NK-92 (cell line): Measurements from ENCODE around the gene PRR23E.

ENCODE experiments used
- DNase-seq: peaks from one replicate; lab custom pipeline; 2025; ENCODE audit not compliant: unreplicated experiment; lab: John Stamatoyannopoulos, UW

Gene PRR23E

DNA sequence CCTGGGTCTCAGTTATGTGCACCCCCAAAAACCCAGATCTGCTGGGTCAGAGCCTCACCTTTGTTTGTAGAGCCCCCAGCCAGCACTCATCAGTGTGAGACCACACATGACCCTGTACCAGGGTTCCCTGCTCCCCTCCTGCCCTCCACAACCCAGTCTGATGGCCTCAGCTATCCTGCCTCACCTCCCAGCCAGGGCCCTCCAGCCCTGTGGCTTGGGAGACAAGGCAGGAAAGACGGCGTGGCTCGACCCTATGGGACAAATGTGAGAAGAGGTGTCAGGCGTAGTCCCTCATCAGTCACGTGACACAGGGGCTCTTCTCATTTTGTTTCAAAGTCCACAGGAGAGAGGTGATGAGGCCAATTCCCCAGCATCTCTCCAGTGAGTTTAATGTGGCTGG, 28.3 kb upstream of the PRR23E start:
- no peak for DNase-seq

DNA sequence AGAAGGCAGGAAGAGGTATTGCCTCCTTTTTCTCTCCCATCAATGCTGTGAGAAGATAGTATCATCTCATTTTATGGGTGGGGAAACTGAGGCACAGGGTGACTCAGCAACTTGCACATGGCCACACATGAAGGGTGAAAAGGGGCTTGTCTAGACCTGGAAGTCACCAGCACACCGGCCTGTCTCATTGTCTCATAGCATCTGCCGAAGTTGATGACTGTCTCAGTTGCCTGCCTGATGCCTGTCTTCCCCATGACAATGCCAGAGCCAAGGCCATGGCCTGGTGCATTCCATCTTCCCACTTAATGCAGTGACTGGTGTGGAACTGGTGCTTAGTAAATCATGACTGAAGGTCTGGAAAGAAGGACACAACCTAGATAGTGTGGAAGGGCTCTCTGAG, 27.9 kb upstream of the PRR23E start:
- no peak for DNase-seq

DNA sequence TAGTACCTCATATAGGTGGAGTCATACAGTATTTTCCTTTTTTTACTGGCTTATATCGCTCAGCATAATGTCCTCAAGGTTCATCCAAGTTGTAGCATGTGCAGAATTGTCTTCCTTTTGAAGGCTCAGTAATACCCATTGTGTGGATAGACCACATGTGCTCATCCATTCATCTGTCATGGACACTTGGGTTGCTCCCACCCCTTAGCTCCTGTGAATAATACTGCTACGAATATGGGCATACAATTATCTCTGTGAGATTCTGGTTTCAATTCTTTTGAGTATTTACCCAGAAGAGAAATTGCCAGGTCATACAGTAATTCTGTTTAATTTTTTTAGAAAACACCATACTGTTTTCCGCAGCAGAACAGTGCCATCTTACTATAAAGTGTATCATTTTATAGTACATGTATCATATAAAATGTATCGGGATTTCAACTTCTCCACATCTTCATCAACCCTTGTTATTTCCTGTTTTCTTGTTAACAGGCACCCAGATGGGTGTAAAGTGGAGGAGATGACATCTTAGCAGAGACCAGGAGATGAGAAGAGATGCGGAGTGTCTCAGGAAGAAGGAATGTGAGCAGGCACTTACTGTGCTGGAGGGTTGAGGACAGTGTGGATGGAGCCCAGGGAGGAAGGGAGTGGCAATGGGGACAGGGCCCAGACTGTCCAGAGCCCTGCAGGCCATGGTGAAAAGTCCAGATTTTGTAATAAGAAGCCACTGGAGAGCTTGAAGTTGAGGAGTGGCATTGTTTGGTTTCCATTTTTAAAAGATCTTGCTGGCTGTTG, 27.0 kb upstream of the PRR23E start:
- DNase-seq, result no peak

DNA sequence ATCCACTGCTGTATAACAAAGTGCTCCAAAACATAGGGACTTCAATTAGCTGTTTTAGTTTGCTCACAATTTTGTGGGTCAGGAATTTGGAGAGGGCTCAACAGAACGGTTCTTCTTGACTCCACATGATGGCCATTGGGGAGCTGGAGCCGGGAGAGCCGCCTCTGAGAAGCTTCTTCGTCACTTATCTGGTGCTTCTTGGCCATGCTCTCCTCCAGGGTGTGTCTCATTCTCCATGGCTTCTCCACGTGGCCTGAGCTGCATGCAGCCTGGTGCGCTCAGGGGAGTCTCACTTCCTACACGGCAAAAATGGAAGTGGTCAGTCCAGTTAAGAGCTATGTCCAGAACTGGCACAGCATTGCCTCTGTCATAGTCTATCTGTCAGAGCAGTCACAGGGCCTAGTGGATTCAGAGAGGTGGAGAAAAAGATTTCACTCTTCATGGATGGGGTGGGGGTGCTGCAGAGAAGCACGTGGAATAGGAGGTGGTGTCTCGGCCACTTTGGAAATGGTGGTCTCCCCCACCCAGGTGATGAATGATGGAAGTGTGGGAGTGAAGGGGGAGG, 26.3 kb upstream of the PRR23E start:
- DNase-seq, result no peak

DNA sequence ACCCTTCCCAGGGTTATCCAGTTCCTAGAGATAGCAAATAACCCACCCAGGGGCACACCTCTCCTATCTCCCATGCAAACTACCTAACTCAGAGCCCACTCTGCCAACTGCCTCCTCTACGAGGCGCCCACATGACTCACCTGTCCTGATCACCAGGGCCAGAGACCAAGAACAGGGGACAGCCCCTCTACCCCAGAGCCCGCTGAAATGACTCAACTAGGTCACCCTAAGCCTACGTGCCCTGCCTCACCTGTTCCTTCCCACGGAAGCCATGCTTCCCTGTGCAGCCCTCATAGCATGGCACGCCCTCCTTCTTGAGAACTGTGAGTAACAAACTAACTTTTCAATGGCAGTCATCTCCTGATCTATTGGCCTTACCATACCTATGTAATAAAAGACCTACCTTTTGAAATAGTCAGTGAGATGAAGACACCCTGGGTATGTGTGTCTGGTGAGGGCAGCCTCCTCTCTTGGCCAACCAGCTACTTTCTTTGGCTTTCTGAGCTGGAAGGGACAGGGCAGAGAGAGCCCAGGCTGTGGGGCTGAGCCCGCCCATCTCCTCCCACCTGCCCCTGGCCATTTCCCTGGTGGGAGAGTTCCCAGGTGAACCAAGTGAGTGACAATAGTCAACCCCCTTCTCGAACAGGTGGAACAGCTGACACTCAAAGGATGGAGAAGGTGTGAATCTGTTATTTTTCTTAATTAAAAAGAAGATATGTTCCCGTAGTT, 25.5 kb upstream of the PRR23E start:
- DNase-seq, result no peak

DNA sequence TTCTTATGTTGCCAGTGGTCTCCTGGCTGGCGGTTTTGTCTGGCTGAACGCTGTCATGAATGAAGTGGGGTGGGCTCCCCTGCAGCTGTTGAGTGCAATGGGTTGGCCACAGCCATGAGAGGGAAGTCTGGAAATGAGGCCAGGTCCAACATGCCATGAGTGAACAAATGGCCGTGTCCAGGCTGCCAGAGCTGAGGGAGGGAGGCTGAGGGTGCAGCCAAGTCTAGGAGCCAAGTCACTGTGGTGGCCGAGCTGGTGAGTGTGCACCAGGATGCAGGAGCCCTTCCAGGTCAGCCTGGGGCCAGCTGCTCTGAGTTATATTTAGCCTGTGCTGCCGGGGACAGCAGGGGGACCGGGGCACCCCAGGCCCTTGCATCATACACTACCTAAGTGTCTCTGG, 24.7 kb upstream of the PRR23E start:
- no peak for DNase-seq

DNA sequence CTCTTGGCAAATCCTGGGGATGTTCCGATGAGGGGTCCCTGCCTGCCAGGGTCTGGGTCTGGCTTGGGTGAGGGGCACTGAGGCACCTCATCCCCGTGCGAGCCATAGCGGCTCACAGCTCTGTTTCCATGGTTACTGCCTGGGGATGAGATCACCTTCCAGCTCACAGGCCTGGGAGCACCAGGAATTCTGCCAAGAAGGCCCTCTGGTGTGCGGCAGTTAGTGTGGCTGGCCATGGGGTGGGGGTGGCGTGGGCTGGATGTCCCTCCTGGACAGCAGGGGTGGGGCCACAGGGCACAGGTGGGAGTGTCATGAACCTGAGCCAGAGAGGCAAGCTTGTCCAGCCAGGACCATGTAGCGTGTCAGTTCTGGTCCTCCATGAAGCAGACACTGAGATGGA, 22.1 kb upstream of the PRR23E start:
- no peak for DNase-seq

DNA sequence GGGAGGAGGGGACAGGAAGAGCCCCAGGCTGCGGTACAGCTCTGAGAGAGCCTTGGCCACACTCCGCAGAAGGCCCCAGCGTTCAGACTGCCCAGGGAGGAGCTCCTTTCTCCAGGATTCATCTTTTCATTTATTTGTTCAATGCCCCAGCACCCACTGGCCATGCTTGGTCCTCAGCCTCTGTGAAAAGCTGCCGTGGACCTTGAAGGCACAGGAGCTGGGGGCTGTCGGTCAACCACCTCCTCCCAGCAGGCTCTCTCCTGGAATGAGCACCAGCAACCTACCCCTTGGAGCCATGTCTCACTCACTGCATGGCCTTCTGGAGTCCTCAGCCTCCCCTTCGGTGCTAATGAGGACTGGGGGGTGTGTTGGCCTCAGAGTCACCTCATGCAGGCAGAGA, 21.6 kb upstream of the PRR23E start:
- no peak for DNase-seq

DNA sequence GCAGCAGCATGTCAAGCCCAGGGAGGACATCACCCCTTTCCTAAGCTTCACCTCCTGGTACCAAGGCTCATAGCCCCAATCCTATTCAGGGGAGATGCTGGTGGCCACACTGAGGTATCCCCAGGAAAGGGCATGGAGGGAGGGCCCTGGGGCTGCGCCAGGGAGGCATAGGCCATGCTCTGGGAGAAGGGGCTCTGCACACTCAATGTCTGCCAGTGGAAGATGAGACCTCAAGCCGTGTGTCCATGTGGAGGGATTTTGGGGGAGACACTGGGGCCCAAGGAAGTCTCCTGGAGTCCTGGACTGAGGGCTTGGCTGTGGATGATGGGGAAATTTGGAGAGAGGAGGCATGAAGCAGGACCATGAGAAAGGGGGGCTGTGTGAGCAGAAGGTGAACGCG, 21.2 kb upstream of the PRR23E start:
- no peak for DNase-seq

DNA sequence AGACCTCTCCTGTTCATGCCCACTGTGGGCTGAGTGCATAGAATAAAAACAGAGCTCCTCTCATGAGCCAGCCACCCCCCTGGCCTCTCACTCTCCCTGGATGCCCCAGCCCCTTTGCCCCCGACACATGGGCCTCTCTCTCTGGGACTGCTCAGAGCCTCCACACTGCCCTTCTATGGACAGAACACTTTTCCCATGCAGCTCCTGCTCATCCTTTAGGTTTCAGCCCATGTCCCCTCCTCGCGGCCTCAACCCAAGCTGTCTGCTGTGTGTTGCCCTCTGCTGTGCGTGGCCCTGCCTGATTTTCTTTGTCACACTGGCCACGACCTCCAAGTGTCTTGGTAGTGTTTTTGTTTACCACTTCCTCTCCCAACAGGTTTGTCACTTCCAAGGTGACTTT, 20.7 kb upstream of the PRR23E start:
- no peak for DNase-seq

DNA sequence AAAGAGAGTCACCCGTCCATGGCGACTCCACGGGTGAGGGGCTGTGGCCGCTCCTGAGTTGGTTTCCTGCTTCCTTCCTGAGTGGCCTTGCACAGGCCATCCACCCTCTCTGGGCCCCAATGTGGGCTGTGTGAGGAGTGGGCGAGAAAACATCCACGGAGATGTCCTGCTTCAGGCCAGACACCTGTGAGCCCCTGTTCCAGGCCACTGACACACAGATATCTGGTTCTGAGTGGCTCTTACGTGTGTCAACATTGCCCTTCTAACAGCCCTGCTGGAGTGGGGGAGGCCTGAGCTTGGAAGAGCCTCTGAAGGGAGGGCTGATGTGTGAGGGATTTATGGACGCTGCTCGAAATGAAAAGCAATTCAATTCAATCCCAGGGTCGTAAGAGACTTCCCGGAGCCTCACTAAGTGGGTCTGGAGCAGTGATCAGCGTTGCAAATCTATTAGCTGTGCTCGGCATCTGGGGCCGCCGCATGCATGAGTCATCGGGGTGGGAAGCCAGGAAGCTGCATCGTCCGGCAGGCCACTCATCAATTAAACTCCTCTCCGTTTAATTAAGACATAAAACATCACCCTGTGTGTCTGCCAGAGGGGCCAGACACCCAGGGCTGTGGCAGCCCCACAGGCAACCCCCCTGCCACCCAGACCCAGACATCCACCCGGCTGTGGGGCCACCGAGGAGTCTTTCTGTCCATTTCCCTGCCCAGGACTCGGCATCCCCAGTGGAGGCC, 20.0 kb upstream of the PRR23E start:
- no peak for DNase-seq

DNA sequence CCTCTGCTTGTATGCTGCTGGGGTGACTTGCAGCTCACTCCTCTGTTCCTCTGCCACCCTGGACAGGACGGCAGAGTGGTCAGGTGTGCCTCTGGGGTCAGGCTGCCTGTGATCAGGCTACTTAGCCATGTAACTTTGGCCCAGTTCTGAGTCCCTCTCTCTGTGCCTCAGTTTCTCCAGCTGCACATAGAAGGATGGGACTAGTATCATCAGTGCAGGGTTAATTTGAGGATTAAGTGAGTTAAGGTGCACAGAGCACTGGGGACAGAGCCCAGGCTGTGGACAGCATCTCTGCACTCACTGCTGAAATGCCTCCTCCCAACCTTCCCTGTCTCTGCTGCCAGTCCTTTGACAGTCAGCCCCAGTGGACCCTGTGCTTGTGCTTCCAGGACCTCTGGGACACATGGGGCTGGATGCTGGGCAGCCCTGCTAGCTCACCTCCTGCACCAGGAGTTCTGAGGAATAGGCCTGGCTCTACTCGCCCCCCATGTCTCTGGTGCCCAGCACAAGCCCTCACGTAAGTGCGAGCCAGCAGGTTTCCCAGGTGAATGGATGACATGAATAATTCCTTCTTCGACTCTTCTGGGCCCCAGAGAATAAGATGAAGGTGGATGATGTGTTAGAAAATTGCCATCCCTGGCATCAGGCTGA, 19.3 kb upstream of the PRR23E start:
- DNase-seq, result no peak

DNA sequence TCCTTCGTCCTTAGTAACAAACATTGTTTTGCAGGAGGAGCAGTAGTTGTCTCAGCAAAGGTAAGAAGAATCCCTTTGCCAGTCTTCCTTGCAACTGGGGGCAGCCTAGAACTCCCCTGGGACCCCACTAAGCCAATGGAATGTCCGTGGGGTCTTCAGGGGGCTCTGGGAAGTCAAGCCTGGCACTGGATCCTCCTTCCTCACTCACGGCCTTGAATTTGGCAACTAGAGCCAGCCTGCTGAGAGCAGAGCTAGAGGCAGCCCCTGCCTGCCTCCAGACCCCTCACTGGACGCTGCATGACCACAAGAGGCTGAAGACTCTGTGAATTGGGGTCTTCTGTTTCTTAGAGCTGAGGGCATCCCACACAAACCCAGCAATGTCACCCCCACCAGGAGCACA, 18.6 kb upstream of the PRR23E start:
- DNase-seq, result no peak

DNA sequence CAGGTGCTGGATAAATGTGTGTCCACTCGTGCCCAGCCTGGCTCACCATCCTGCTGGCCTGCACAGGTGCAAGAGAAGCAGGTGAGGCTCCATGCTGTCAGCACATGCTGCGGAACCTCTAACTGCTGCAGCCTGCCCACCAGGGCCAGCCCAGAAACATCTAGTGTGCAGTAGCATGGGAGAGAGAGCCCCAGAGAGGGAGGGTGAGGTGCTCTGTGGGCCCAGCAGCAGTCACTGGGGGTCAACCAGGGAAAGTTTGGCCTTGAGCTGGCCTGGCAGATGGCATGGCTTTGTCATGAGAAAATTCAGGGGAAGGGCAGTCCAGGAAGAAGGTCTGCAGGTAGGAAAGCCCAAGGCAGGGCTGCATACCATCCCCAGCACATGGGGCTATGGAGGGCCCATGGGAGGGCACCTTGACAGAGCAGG, 18.2 kb upstream of the PRR23E start:
- DNase-seq, result no peak

DNA sequence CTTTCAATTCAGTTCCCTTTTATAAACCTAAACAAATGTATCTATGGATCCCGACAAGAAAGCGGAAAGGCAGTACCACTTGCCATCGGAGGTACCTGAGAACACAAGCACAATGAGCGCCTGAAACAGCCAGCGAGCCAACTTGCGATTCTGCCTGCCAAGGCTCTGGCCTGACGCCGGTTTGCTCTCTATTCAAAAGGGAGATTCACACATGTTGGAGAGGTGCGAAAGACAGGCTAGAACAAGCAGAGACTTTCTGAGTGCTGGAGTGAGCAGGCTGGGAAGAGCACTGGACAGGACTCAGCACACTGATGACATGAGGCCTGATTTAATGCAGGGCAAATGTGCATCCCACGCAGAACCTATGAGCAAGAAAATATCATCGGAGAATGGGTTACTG, 17.7 kb upstream of the PRR23E start:
- DNase-seq, result no peak

DNA sequence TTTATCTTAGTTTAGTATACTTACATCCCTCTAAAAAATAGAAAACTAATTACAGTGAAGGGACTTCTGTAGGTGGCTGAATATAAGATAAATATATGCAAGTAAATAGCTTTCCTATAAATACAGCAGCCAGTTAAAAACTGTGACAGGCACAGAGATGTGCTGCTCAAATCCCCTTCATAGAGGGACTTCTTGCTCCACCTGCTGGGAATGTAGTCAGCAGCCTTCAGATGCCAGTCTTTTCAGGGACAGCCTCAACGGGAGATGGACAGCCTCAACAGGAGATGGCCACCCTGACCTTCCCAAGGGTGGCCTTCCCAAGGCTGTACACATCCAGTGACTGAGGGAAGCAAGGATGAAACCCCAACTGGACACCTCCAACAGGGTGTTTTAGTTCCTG, 15.7 kb upstream of the PRR23E start:
- no peak for DNase-seq

DNA sequence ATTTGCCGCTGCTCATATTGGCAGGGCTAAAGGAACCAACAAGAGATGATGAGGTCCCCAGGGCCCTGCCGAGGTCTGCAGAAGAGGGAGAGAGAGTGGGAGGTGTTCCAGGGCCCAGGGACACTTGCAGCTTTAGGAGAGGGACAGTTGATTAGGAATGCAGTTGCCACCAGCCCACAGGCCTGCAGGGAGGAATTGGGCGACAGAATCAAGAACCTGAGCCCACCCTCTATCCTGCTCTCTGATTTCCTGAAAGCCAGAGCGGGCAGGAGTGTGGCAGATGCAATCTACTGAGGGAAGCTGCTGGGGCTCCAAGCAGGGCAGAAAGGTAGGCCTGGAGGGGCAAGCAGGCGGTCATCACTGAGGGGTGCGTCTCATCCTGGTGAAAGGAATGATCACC, 12.1 kb upstream of the PRR23E start:
- DNase-seq, result no peak

DNA sequence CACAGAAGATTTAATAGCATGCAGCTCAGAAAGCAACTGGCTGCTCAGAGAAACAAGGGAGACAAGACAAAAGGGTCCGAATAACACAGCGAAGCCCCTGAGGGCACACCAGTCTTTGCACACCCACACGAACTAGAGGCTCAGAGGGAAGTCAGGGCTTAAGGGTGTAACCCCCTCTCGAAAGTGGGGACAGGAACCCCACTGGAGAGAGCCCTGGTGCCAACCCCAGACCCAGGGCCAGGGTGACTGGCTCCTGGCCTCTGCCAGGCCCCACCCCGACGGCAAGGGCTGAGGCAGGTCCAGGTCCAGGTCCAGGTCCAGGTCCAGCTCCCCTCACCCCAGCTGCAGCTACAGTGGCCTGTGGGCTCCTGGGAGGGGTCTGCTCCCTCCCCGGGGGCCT, 10.5 kb upstream of the PRR23E start:
- DNase-seq, result no peak

DNA sequence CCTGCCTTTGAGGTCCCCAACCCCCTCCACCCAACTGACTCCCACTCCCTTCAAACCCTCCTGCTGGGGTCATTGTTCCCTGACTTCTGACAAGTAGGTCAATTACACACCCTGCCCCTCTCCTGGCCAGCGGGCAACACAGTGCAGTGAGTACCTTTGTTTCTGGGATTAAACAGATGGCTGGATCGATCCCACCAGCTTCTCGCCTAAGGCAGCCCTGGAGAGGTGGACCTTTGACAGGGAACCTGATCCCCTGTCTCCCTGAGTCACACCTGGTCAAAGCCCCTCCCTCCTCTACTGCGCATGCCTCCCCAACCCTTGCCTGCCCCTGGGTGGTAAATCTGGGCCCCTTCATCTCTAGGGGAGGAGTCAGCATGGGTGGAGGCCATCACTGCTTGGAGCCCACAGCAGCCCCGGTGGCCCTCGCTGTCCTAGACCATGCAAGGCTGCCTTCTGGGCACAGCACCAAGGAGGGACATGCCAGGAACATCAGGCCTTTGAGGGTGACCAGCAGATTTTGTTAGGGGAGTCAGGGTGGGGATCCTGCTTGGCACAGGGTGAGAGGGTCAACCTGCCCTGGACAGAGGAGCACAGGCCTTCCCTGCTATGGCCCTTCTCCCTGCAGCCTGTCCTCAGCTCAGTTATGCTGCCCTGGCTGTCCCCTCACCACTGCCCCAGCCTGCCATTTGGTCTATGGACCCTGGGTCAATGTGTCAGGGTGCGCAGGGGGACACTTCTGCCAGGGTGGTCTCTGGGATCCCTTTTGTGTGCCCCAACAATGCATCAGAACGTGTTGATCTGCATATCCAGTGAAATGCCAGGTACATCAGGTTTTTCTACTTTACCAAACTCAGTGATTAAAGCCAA, 9.8 kb upstream of the PRR23E start:
- no peak for DNase-seq
